B cell (primary cell): ENCODE data around the gene DYRK1A.

Experiments used
- EZH2 ChIP-seq: IDR thresholded peaks from 2 replicates; pipeline ENCODE4 v1.6.1; 2012; ENCODE audit warnings: borderline replicate concordance, low read depth, mild to moderate bottlenecking, moderate library complexity, low read length; ENCODE audit not compliant: insufficient read depth, poor library complexity, severe bottlenecking
- TF ChIP-seq, protein P1 (sequence below): fragments of 200-600 bp; IDR thresholded peaks from one replicate; pipeline ENCODE4 v1.8.0; 2022; ENCODE audit warnings: antibody characterized with exemption, mild to moderate bottlenecking

DNA sequence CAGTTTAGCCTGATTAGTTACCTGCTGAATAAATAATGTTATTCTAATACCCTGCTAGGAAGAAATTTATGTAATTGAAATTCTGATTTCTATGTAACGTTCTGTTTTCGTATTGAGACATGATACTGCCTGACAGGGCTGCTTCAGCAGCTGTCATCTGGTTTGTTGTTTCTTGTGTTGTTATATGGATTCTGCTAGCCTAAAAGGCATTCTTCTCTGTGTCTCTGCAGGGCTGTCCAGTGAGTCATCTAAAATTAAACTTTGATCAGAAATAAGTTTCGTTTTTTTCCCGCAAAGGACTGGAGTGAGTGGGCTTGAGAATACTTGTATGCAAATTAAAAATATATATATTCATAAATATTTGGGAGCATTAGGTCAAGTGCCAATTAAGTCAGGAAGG lies 93.0 kb downstream of the DYRK1A start:
- TF ChIP-seq, protein P1, sequence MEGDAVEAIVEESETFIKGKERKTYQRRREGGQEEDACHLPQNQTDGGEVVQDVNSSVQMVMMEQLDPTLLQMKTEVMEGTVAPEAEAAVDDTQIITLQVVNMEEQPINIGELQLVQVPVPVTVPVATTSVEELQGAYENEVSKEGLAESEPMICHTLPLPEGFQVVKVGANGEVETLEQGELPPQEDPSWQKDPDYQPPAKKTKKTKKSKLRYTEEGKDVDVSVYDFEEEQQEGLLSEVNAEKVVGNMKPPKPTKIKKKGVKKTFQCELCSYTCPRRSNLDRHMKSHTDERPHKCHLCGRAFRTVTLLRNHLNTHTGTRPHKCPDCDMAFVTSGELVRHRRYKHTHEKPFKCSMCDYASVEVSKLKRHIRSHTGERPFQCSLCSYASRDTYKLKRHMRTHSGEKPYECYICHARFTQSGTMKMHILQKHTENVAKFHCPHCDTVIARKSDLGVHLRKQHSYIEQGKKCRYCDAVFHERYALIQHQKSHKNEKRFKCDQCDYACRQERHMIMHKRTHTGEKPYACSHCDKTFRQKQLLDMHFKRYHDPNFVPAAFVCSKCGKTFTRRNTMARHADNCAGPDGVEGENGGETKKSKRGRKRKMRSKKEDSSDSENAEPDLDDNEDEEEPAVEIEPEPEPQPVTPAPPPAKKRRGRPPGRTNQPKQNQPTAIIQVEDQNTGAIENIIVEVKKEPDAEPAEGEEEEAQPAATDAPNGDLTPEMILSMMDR: no peak
- no peak for TF ChIP-seq EZH2
